Natural killer cell (primary cell): Measurements from ENCODE around the gene DDX10. TPM values are rescaled to one million over a fixed set of nuclear protein-coding genes. Genes with fewer than 3 reads are reported as not detected.

Experiments used
- ATAC-seq, 3 donors: fragments of 150-1000 bp in 2 of 3; fragments of 200-7000 bp in 1 of 3; cut with Tn5 transposase; 1 replicate in 1 of 3; 2 replicates in 2 of 3; pipeline ENCODE4 v1.10.0; 2021; ENCODE audit warnings: mild to moderate bottlenecking in 2 of 3, moderate library complexity in 2 of 3
- DNase-seq, 2 donors: peaks; one replicate each; pipeline versions ENCODE4 v3.0.0 to v3.0.0-alpha.2; 2013 to 2021; ENCODE audit warnings: mixed read lengths in 1 of 2
- H3K27ac ChIP-seq: one replicate; pipeline ENCODE4 v1.5.1; 2013; ENCODE audit warnings: mild to moderate bottlenecking, low read length
- H3K27me3 ChIP-seq: one replicate; pipeline ENCODE4 v1.6.1; 2013; ENCODE audit warnings: low read length; ENCODE audit not compliant: control insufficient read depth, insufficient read depth
- H3K36me3 ChIP-seq: one replicate; pipeline ENCODE4 v1.6.1; 2013; ENCODE audit warnings: low read length; ENCODE audit not compliant: control insufficient read depth, insufficient read depth
- H3K4me1 ChIP-seq: one replicate; pipeline ENCODE4 v1.6.1; 2013; ENCODE audit warnings: low read length; ENCODE audit not compliant: control insufficient read depth, insufficient read depth
- H3K4me3 ChIP-seq: one replicate; pipeline ENCODE4 v1.5.1; 2013; ENCODE audit warnings: low read length
- H3K9me3 ChIP-seq: one replicate; pipeline ENCODE4 v1.6.1; 2013; ENCODE audit warnings: low read length; ENCODE audit not compliant: control insufficient read depth, insufficient read depth
- H3K27ac Mint-ChIP-seq, 2 donors: one replicate each; pipeline ENCODE4 v1.8.0; 2022; ENCODE audit warnings: mild to moderate bottlenecking in 2 of 2, mixed read lengths in 2 of 2, moderate library complexity in 1 of 2
- H3K27me3 Mint-ChIP-seq, 2 donors: one replicate each; pipeline ENCODE4 v1.8.0; 2022; ENCODE audit warnings: low read depth in 2 of 2, mixed read lengths in 2 of 2
- H3K36me3 Mint-ChIP-seq: one replicate; pipeline ENCODE4 v1.8.0; 2022; ENCODE audit warnings: mixed read lengths
- H3K4me1 Mint-ChIP-seq, 2 donors: one replicate each; pipeline ENCODE4 v1.8.0; 2022; ENCODE audit warnings: mixed read lengths in 2 of 2
- H3K4me3 Mint-ChIP-seq: one replicate; pipeline ENCODE4 v1.8.0; 2022; ENCODE audit warnings: mild to moderate bottlenecking, moderate library complexity, mixed read lengths
- H3K9me3 Mint-ChIP-seq, 2 donors: one replicate each; pipeline ENCODE4 v1.8.0; 2022; ENCODE audit warnings: mixed read lengths in 2 of 2
- CTCF ChIP-seq: fragments of 200-600 bp; IDR thresholded peaks from one replicate; pipeline ENCODE4 v1.8.0; 2022; ENCODE audit warnings: antibody characterized with exemption
- WGBS: methylation state at CpG from one replicate; pipeline ENCODE4 v1.1.7; 2013; ENCODE audit warnings: missing lambda C conversion rate; ENCODE audit not compliant: insufficient coverage; 5-methylcytosine and 5-hydroxymethylcytosine counted together
- intact Hi-C: fragments of 100-400 bp; cut with micrococcal nuclease; formaldehyde crosslinking; loops from one replicate; pipeline ENCODE4 v1.14.2; 2022
- total RNA-seq, 4 donors: library from RNA; stranded (reverse); fragments of 120-200 nt in 1 of 4; gene quantifications; one replicate each; pipeline versions ENCODE4 v1.2.3 to v1.2.4, GENCODE V29; 2013 to 2022

Gene DDX10
- total RNA-seq, 3 donors from 2014 or later (not counting 1 experiment from before 2014, with no cell fraction given), result 23.4 to 30.9 (median 24.9) TPM

GRCh38 chr11:108836541-108836940 lies 171.7 kb downstream of the DDX10 start:
- no peak overlapping the region for H3K4me3 ChIP-seq
- no peak for ATAC-seq
- no peaks in the 10 kb centered on the region for H3K9me3 ChIP-seq
- intact Hi-C loops, result no loop called here
- Mint-ChIP-seq H3K27me3 (no peaks in the 10 kb centered on the region), H3K4me1 (peaks cover 22 to 29% of the 10 kb centered on the region in 2 donors), H3K27ac (no peak overlapping the region), H3K9me3 (no peaks in the 10 kb centered on the region), H3K36me3 (no peaks in the 10 kb centered on the region), H3K4me3 (no peak overlapping the region)
- H3K27ac ChIP-seq, result no peak overlapping the region
- DNase-seq, result no peak
- no peaks in the 10 kb centered on the region for H3K27me3 ChIP-seq
- no peaks in the 10 kb centered on the region for H3K4me1 ChIP-seq
- WGBS, result 98% methylated on average over 5 of the region's 7 CpGs
- TF ChIP-seq CTCF, result no peak
- H3K36me3 ChIP-seq, result peaks cover 10% of the 10 kb centered on the region

GRCh38 chr11:108838102-108838791 lies 173.4 kb downstream of the DDX10 start:
- ATAC-seq, result no peak
- no peak overlapping the region for H3K27ac Mint-ChIP-seq

GRCh38 chr11:108838792-108839105 lies 173.9 kb downstream of the DDX10 start:
- intact Hi-C loops, result no loop called here
- Histone ChIP-seq H3K27ac (no peak overlapping the region), H3K36me3 (peaks cover 10% of the 10 kb centered on the region), H3K4me3 (no peak overlapping the region), H3K9me3 (no peaks in the 10 kb centered on the region), H3K4me1 (no peaks in the 10 kb centered on the region), H3K27me3 (no peaks in the 10 kb centered on the region)
- Mint-ChIP-seq H3K4me1 (peaks cover 18 to 25% of the 10 kb centered on the region in 2 donors), H3K9me3 (no peaks in the 10 kb centered on the region), H3K36me3 (no peaks in the 10 kb centered on the region), H3K27me3 (no peaks in the 10 kb centered on the region), H3K4me3 (no peak overlapping the region), H3K27ac (no peak overlapping the region)
- no peak for DNase-seq
- TF ChIP-seq CTCF, result no peak
- ATAC-seq, result no peak
- WGBS, result no CpG with 5 or more reads among the region's 1 CpG

More at GRCh38 chr11:108838102-108838791, 173.4 kb downstream of the DDX10 start:
- Mint-ChIP-seq H3K27me3 (no peaks in the 10 kb centered on the region), H3K4me1 (peaks cover 22 to 29% of the 10 kb centered on the region in 2 donors), H3K36me3 (no peaks in the 10 kb centered on the region), H3K4me3 (no peak overlapping the region), H3K9me3 (no peaks in the 10 kb centered on the region)
- no peaks in the 10 kb centered on the region for H3K27me3 ChIP-seq
- H3K36me3 ChIP-seq, result peaks cover 10% of the 10 kb centered on the region
- no peaks in the 10 kb centered on the region for H3K9me3 ChIP-seq
- H3K4me1 ChIP-seq, result no peaks in the 10 kb centered on the region
- H3K27ac ChIP-seq, result no peak overlapping the region
- no peak overlapping the region for H3K4me3 ChIP-seq
- 100% methylated on average over 1 of the region's 3 CpGs for WGBS
- no peak for DNase-seq
- TF ChIP-seq CTCF, result no peak
- intact Hi-C loops, result no loop called here

- Histone ChIP-seq H3K4me3 (no peak overlapping the region), H3K9me3 (no peaks in the 10 kb centered on the region), H3K36me3 (no peaks in the 10 kb centered on the region), H3K27me3 (no peaks in the 10 kb centered on the region), H3K4me1 (no peaks in the 10 kb centered on the region), H3K27ac (no peak overlapping the region)
- H3K36me3 Mint-ChIP-seq, result no peaks in the 10 kb centered on the region
- H3K4me1 Mint-ChIP-seq, result peaks cover under 1 to 2% of the 10 kb centered on the region in 2 donors
- intact Hi-C loops, result no loop called here
- no peak for TF ChIP-seq CTCF
- no peak overlapping the region for H3K27ac Mint-ChIP-seq
- H3K4me3 Mint-ChIP-seq, result no peak overlapping the region
- no peaks in the 10 kb centered on the region for H3K27me3 Mint-ChIP-seq
- ATAC-seq (no peak), DNase-seq (no peak)
- H3K9me3 Mint-ChIP-seq, result no peaks in the 10 kb centered on the region
These were observed 181.1 kb downstream of the DDX10 start for GRCh38 chr11:108846009-108846408.
